ENCODE measurements around the gene DCDC2. TPM values are rescaled to one million over a fixed set of nuclear protein-coding genes. Genes with fewer than 3 reads are reported as not detected.

The DCDC2 gene
- total and polyA plus RNA-seq, 2 donors (not counting 3 experiments of a cell fraction or from before 2014, with no cell fraction given): not detected

- Histone ChIP-seq H3K27ac (ENCODE audit: insufficient read depth, low read depth, low read length) (no peak overlapping the region), H3K9me3 (replicated peaks; ENCODE audit: control insufficient read depth, insufficient read depth, low read length) (no peaks in the 10 kb centered on the region), H3K9ac (replicated peaks; ENCODE audit: extremely low read depth, insufficient read depth, low read length) (no peak overlapping the region), H3K4me3 (replicated peaks in 1 of 3; ENCODE audit: insufficient read depth in 1 of 3, low read depth in 1 of 3, low read length in 3 of 3) (no peak overlapping the region), H2AFZ (ENCODE audit: low read depth, low read length) (no peak overlapping the region), H3K36me3 (ENCODE audit: control insufficient read depth in 2 of 2, extremely low read depth in 1 of 2, insufficient read depth in 2 of 2, low read length in 2 of 2) (no peaks in the 10 kb centered on the region), H3K27me3 (ENCODE audit: control insufficient read depth in 2 of 2, insufficient read depth in 2 of 2, low read length in 2 of 2) (no peaks in the 10 kb centered on the region), H3K4me1 (ENCODE audit: control insufficient read depth, extremely low read depth, insufficient read depth, low read length) (no peaks in the 10 kb centered on the region), H3K4me2 (ENCODE audit: insufficient read depth, low read length) (no peak overlapping the region), H3K79me2 (ENCODE audit: control insufficient read depth, insufficient read depth, low read length) (no peaks in the 10 kb centered on the region), H3K9me1 (replicated peaks; ENCODE audit: control insufficient read depth, extremely low read depth, insufficient read depth, low read length) (no peaks in the 10 kb centered on the region), H4K20me1 (replicated peaks; ENCODE audit: control insufficient read depth, extremely low read depth, insufficient read depth, low read length) (no peaks in the 10 kb centered on the region)
- intact Hi-C loops (cut with micrococcal nuclease) (no loop called here), dilution Hi-C loops (cut with MboI; ENCODE audit: extremely low pct_ligation_motif_present, low sequenced_read_pairs) (no loop called here)
- FAIRE-seq: no peak
- POLR2A ChIA-PET: no interaction called here
- DNase-seq (ENCODE audit: low read depth, low spot score): no peak
- TF ChIP-seq POLR2A (IDR thresholded peaks at IDR 0.05; ENCODE audit: low read depth, low read length) (no peak), FOS (IDR thresholded peaks at IDR 0.05; ENCODE audit: borderline replicate concordance, insufficient read depth, low read length) (no peak), MYC (IDR thresholded peaks at IDR 0.05; ENCODE audit: low read depth, low read length) (no peak), MAX (IDR thresholded peaks at IDR 0.05; ENCODE audit: insufficient read depth, insufficient read length) (no peak), CTCF (IDR thresholded peaks at IDR 0.05; ENCODE audit: extremely low read depth in 1 of 2, insufficient read depth in 1 of 2, low read depth in 1 of 2, low read length in 2 of 2) (no peak), JUN (IDR thresholded peaks at IDR 0.05; ENCODE audit: borderline replicate concordance, insufficient read depth, insufficient read length, low read depth) (no peak), GATA2 (IDR thresholded peaks at IDR 0.05; ENCODE audit: insufficient read depth, insufficient read length, low read depth, low read length) (no peak)
- CTCF ChIA-PET: no interaction called here
- no TSS peak for BruUV-seq (replicated peaks)
Measured at GRCh38 chr6:24376871-24377270, 19.0 kb upstream of the DCDC2 start.
